DOHH2 (cell line): ENCODE measurements around the gene FAM171A1.

Experiments
- H3F3A ChIP-seq: fragments of 200-600 bp; sonication (generic), shearing (Covaris generic); 2 replicates; pipeline ENCODE4 v1.6.0; 2016; ENCODE audit warnings: antibody characterized with exemption, mild to moderate bottlenecking; ENCODE audit not compliant: control insufficient read depth, insufficient read depth
- H3K27ac ChIP-seq: fragments of 200-600 bp; sonication (generic); 2 replicates; pipeline ENCODE4 v1.5.1; 2014; ENCODE audit warnings: low read depth, mild to moderate bottlenecking, low read length, moderate library complexity
- H3K27me3 ChIP-seq: fragments of 200-600 bp; sonication (generic); 2 replicates; pipeline ENCODE4 v1.6.1; 2014; ENCODE audit warnings: mild to moderate bottlenecking, low read length, mixed read lengths; ENCODE audit not compliant: control insufficient read depth
- H3K36me3 ChIP-seq: fragments of 200-600 bp; sonication (generic); 2 replicates; pipeline ENCODE4 v1.6.1; 2014; ENCODE audit warnings: mild to moderate bottlenecking, low read length, moderate library complexity, mixed read lengths; ENCODE audit not compliant: control insufficient read depth
- H3K4me1 ChIP-seq: fragments of 200-600 bp; sonication (generic); 2 replicates; pipeline ENCODE4 v1.6.1; 2014; ENCODE audit warnings: mild to moderate bottlenecking, low read length, mixed read lengths; ENCODE audit not compliant: control insufficient read depth
- H3K4me2 ChIP-seq: fragments of 200-600 bp; sonication (generic); 2 replicates; pipeline ENCODE4 v1.6.0; 2014; ENCODE audit warnings: mild to moderate bottlenecking, low read length, moderate library complexity
- H3K4me3 ChIP-seq: fragments of 200-600 bp; sonication (generic); 2 replicates; pipeline ENCODE4 v1.5.1; 2014; ENCODE audit warnings: mild to moderate bottlenecking, low read length, mixed read lengths
- H3K79me2 ChIP-seq: fragments of 200-600 bp; sonication (generic); 2 replicates; pipeline ENCODE4 v1.6.1; 2014; ENCODE audit warnings: mild to moderate bottlenecking, low read length, mixed read lengths; ENCODE audit not compliant: control insufficient read depth
- H3K9me2 ChIP-seq: fragments of 200-600 bp; sonication (generic); replicated peaks from 2 replicates; pipeline ENCODE4 v1.6.1; 2014; ENCODE audit warnings: mild to moderate bottlenecking, low read length, mixed read lengths; ENCODE audit not compliant: control insufficient read depth
- H3K9me3 ChIP-seq: fragments of 200-600 bp; sonication (generic); 2 replicates; pipeline ENCODE4 v1.6.1; 2014; ENCODE audit warnings: antibody characterized with exemption, low read length, mixed read lengths; ENCODE audit not compliant: control insufficient read depth, insufficient read depth
- H4K20me1 ChIP-seq: fragments of 200-600 bp; sonication (generic); 2 replicates; pipeline ENCODE4 v1.6.0; 2014; ENCODE audit warnings: low read depth, mild to moderate bottlenecking, antibody characterized with exemption, low read length, moderate library complexity; ENCODE audit not compliant: control insufficient read depth, insufficient read depth
- EZH2phosphoT487 ChIP-seq: fragments of 200-600 bp; sonication (generic); IDR thresholded peaks from 2 replicates; pipeline ENCODE4 v1.6.1; 2017; ENCODE audit warnings: borderline replicate concordance, mild to moderate bottlenecking, antibody characterized with exemption, low read length, moderate library complexity, mixed read lengths
- TF ChIP-seq, protein P1 (sequence below): fragments of 200-600 bp; sonication (generic); IDR thresholded peaks from one replicate; pipeline ENCODE4 v1.5.1; 2014; ENCODE audit warnings: antibody characterized with exemption, mild to moderate bottlenecking, low read depth, low read length; ENCODE audit not compliant: poor library complexity, severe bottlenecking

The FAM171A1 gene

GRCh38 chr10:15322356-15322755 lies 48.7 kb downstream of the FAM171A1 start:
- H3K4me1 ChIP-seq, result no peaks in the 10 kb centered on the region
- H3K4me2 ChIP-seq, result no peak overlapping the region
- no peak overlapping the region for H3K4me3 ChIP-seq
- no peaks in the 10 kb centered on the region for H3K36me3 ChIP-seq
- no peak for TF ChIP-seq EZH2phosphoT487
- TF ChIP-seq, protein P1, sequence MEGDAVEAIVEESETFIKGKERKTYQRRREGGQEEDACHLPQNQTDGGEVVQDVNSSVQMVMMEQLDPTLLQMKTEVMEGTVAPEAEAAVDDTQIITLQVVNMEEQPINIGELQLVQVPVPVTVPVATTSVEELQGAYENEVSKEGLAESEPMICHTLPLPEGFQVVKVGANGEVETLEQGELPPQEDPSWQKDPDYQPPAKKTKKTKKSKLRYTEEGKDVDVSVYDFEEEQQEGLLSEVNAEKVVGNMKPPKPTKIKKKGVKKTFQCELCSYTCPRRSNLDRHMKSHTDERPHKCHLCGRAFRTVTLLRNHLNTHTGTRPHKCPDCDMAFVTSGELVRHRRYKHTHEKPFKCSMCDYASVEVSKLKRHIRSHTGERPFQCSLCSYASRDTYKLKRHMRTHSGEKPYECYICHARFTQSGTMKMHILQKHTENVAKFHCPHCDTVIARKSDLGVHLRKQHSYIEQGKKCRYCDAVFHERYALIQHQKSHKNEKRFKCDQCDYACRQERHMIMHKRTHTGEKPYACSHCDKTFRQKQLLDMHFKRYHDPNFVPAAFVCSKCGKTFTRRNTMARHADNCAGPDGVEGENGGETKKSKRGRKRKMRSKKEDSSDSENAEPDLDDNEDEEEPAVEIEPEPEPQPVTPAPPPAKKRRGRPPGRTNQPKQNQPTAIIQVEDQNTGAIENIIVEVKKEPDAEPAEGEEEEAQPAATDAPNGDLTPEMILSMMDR, result no peak
- no peaks in the 10 kb centered on the region for H4K20me1 ChIP-seq
- H3K27ac ChIP-seq, result no peak overlapping the region
- peaks cover 4% of the 10 kb centered on the region; the same call in 1 of the 2 replicates for H3K27me3 ChIP-seq
- no peaks in the 10 kb centered on the region for H3F3A ChIP-seq
- no peaks in the 10 kb centered on the region for H3K79me2 ChIP-seq
- H3K9me3 ChIP-seq, result no peaks in the 10 kb centered on the region
- no peaks in the 10 kb centered on the region for H3K9me2 ChIP-seq

DNA sequence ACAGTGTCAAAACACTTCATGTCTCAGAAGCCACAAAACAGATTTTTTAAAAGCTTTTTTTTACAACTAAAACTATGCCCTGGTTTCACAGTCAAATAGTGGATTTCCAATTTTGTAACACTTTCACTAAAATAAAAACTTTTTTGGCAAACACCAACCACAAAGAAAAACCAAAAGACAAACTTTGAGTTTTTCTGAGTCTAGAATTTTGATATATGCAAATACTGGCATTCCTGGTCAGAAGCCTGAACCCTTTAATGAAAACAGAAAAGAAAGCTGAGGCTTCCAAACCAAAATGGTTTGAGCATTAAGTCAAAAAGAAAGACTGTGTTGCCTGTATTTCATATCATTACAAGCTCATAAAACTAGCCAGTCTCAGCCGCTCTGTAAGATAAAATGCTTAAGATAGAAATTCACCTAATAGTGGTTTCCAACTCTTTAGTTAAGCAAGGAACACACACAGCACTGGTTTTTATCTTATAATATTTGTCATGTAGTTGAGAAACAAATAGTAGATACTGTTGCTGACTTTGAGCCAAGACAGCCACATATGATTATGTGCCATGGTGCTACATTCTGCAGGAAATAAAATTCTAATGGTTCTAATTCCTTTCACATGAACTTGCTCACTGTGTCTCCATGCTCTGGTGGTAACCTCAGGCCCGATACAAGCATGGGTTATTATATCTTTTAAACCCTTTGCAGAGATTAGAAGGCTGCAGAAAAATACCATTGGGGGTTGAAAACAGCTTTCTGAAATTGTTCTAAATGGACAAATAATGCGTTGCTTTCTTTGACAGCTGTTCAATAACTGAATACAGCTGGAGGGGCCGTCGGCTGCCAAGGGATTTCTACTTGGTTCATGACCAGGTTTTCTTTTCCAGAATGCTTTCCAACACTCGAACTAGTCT lies 49.4 kb downstream of the FAM171A1 start:
- no peaks in the 10 kb centered on the region for H3K36me3 ChIP-seq
- no peaks in the 10 kb centered on the region for H3F3A ChIP-seq
- TF ChIP-seq, protein P1, result no peak
- TF ChIP-seq EZH2phosphoT487, result no peak
- H3K9me3 ChIP-seq, result no peaks in the 10 kb centered on the region
- no peaks in the 10 kb centered on the region for H3K4me1 ChIP-seq
- no peak overlapping the region for H3K4me2 ChIP-seq
- no peaks in the 10 kb centered on the region for H3K9me2 ChIP-seq
- peaks cover 4% of the 10 kb centered on the region; the same call in 1 of the 2 replicates for H3K27me3 ChIP-seq
- no peak overlapping the region for H3K27ac ChIP-seq
- no peaks in the 10 kb centered on the region for H3K79me2 ChIP-seq
- no peak overlapping the region for H3K4me3 ChIP-seq
- H4K20me1 ChIP-seq, result no peaks in the 10 kb centered on the region

DNA sequence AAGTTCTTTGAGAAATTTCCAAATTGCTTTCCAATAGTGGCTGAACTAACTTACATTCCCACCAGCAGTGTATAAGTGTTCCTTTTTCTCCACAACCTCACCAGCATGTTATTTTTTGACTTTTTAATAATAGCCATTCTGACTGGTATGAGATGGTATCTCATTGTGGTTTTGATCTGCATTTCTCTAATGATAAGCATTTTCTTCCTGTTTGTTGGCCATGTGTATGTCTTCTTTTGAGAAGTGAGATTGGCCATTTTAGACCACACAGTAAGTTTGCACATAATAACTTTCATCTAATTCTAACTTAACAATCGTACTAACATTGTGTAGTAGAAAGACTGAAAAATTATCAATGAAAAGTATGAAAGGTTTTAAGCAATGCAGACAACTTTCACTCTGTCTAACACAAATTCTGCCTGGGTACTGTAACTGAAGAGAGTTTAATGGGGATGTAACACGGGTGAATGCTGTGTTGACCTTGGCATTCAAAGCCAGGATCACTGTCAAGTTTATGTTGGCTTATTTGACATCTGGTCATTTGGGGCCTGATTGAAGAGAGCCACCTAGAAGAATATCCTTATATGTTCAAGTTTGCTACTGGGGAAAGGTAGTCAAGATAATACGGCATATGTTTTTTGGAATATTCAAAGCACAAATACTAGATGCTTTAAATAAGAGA lies 50.4 kb downstream of the FAM171A1 start:
- H3K9me3 ChIP-seq, result no peaks in the 10 kb centered on the region
- peaks cover 4% of the 10 kb centered on the region; the same call in 1 of the 2 replicates for H3K27me3 ChIP-seq
- H3K4me1 ChIP-seq, result no peaks in the 10 kb centered on the region
- H3K9me2 ChIP-seq, result no peaks in the 10 kb centered on the region
- TF ChIP-seq, protein P1, result no peak
- no peaks in the 10 kb centered on the region for H4K20me1 ChIP-seq
- no peak overlapping the region for H3K27ac ChIP-seq
- no peaks in the 10 kb centered on the region for H3K36me3 ChIP-seq
- H3K4me3 ChIP-seq, result no peak overlapping the region
- no peak overlapping the region for H3K4me2 ChIP-seq
- H3K79me2 ChIP-seq, result no peaks in the 10 kb centered on the region
- H3F3A ChIP-seq, result no peaks in the 10 kb centered on the region
